ENCODE measurements around the gene ATP13A5.

- TF ChIP-seq CTCF (IDR thresholded peaks at IDR 0.05; ENCODE audit: low read depth, low read length) (no peak), EZH2phosphoT487 (IDR thresholded peaks at IDR 0.05; ENCODE audit: low read depth) (no peak)
Observed at GRCh38 chr3:193348686-193349085, 29.9 kb downstream of the ATP13A5 start.
